ENCODE data around the gene TBCE. TPM values are rescaled to one million over a fixed set of nuclear protein-coding genes. Genes with fewer than 3 reads are reported as not detected.

The TBCE gene
- total RNA-seq: 10 to 100 TPM; 38.0 to 50.3 (median 44.8) TPM

- peak; percentile 99 for DNase-seq
- TF ChIP-seq CTCF (IDR thresholded peaks at IDR 0.05) (peak in 3 of 6 experiments; percentile 21 to 31 (median 22)), POLR2A (IDR thresholded peaks at IDR 0.05) (peak; percentile 57 to 97)
- H3K9me3 ChIP-seq: no peaks in the 10 kb centered on the region
- peaks cover 4 to 19% of the 10 kb centered on the region in 2 donors for H3K4me1 ChIP-seq
- intact Hi-C loops (cut with DNase I): loop anchor here (5.0 kb wide), 1 partner anchor 35 kb away; no protein-coding TSS in a partner anchor
- H3K27ac ChIP-seq: peak within 1 kb of the TSS; percentile 43 to 84 (median 84)
- peak within 1 kb of the TSS; percentile 33 to 52 (median 48) for H3K4me3 ChIP-seq (replicated peaks in 1 of 3)
- H3K27me3 ChIP-seq: no peaks in the 10 kb centered on the region
- 1% methylated on average over 24 to 28 of the region's 38 CpGs for WGBS, 2 donors
- H3K36me3 ChIP-seq: no peaks in the 10 kb centered on the region
Measured at GRCh38 chr1:235367000-235367908, at the start of gene TBCE. Gene TBCE (plus strand): TSS chr1:235367427. CDS start chr1:235380050, 12,623 bp downstream.

- 83 to 89% methylated on average over 2 of the region's 2 CpGs for WGBS, 2 donors
- TF ChIP-seq CTCF (IDR thresholded peaks at IDR 0.05) (no peak), POLR2A (IDR thresholded peaks at IDR 0.05) (no peak)
- H3K4me3 ChIP-seq (replicated peaks in 1 of 3): no peak overlapping the region
- H3K4me1 ChIP-seq: peaks cover 5 to 12% of the 10 kb centered on the region in 2 donors
- no peaks in the 10 kb centered on the region for H3K27me3 ChIP-seq
- no peak overlapping the region for H3K27ac ChIP-seq
- peak in 1 of 2 donors; percentile 24 for DNase-seq
- no peaks in the 10 kb centered on the region for H3K36me3 ChIP-seq
- H3K9me3 ChIP-seq: no peaks in the 10 kb centered on the region
- intact Hi-C loops (cut with DNase I): no loop called here
Measured at GRCh38 chr1:235319255-235319654, 48.0 kb upstream of the TBCE start.

GRCh38 chr1:235320521-235321179 lies 46.6 kb upstream of the TBCE start:
- Histone ChIP-seq H3K27me3 (no peaks in the 10 kb centered on the region), H3K36me3 (no peaks in the 10 kb centered on the region), H3K9me3 (no peaks in the 10 kb centered on the region), H3K27ac (no peak overlapping the region), H3K4me3 (replicated peaks in 1 of 3) (no peak overlapping the region), H3K4me1 (peaks cover 15 to 17% of the 10 kb centered on the region in 2 donors)
- TF ChIP-seq CTCF (IDR thresholded peaks at IDR 0.05) (no peak), POLR2A (IDR thresholded peaks at IDR 0.05) (no peak)
- DNase-seq: no peak
- 76 to 81% methylated on average over 6 of the region's 6 CpGs for WGBS, 2 donors
- intact Hi-C loops (cut with DNase I): loop anchor here (10.0 kb wide), 1 partner anchor 66 kb away; no protein-coding TSS in a partner anchor

GRCh38 chr1:235324296-235324695 lies 42.9 kb upstream of the TBCE start:
- Histone ChIP-seq H3K27me3 (no peaks in the 10 kb centered on the region), H3K4me1 (peaks cover 8 to 22% of the 10 kb centered on the region in 2 donors), H3K36me3 (no peaks in the 10 kb centered on the region), H3K9me3 (no peaks in the 10 kb centered on the region), H3K27ac (no peak overlapping the region), H3K4me3 (replicated peaks in 1 of 3) (no peak overlapping the region)
- TF ChIP-seq POLR2A (IDR thresholded peaks at IDR 0.05) (no peak), CTCF (IDR thresholded peaks at IDR 0.05) (no peak)
- intact Hi-C loops (cut with DNase I): loop anchor here (10.0 kb wide), 1 partner anchor 69 kb away; no protein-coding TSS in a partner anchor
- no peak for DNase-seq
- 91 to 95% methylated on average over 5 of the region's 5 CpGs for WGBS, 2 donors
